NCI-H1436 (cell line): ENCODE results near the gene MRTFB.

Experiments
- DNase-seq: peaks from one replicate; lab custom pipeline; 2025; lab: John Stamatoyannopoulos, UW

Gene MRTFB

GRCh38 chr16:14186007-14186794, 115.1 kb downstream of the MRTFB start:
- DNase-seq: no peak

- DNase-seq: no peak
Observed at GRCh38 chr16:14186795-14187221, 115.7 kb downstream of the MRTFB start.

GRCh38 chr16:14187517-14188338, 116.6 kb downstream of the MRTFB start:
- DNase-seq: no peak

GRCh38 chr16:14193316-14193871, 122.3 kb downstream of the MRTFB start:
- DNase-seq: no peak

GRCh38 chr16:14194721-14195120, 123.6 kb downstream of the MRTFB start:
- no peak for DNase-seq

- no peak for DNase-seq
Observed at GRCh38 chr16:14196011-14196410, 124.9 kb downstream of the MRTFB start.

GRCh38 chr16:14196539-14196938, 125.4 kb downstream of the MRTFB start:
- DNase-seq: no peak

- no peak for DNase-seq
Observed at GRCh38 chr16:14198012-14198411, 126.9 kb downstream of the MRTFB start.

GRCh38 chr16:14198572-14198971, 127.5 kb downstream of the MRTFB start:
- no peak for DNase-seq

- DNase-seq: no peak
Observed at GRCh38 chr16:14199199-14199598, 128.1 kb downstream of the MRTFB start.

GRCh38 chr16:14199624-14200023, 128.5 kb downstream of the MRTFB start:
- no peak for DNase-seq

GRCh38 chr16:14202095-14202494, 131.0 kb downstream of the MRTFB start:
- no peak for DNase-seq

- no peak for DNase-seq
Observed at GRCh38 chr16:14202697-14203096, 131.6 kb downstream of the MRTFB start.

- DNase-seq: no peak
Observed at GRCh38 chr16:14203166-14203565, 132.0 kb downstream of the MRTFB start.

- DNase-seq: no peak
Observed at GRCh38 chr16:14205666-14206065, 134.5 kb downstream of the MRTFB start.

- no peak for DNase-seq
Observed at GRCh38 chr16:14211856-14212543, 140.9 kb downstream of the MRTFB start.

GRCh38 chr16:14215941-14216340, 144.8 kb downstream of the MRTFB start:
- no peak for DNase-seq

- no peak for DNase-seq
Observed at GRCh38 chr16:14219983-14220382, 148.9 kb downstream of the MRTFB start.

GRCh38 chr16:14223632-14224031, 152.5 kb downstream of the MRTFB start:
- DNase-seq: no peak

- no peak for DNase-seq
Observed at GRCh38 chr16:14225457-14225856, 154.3 kb downstream of the MRTFB start.

- no peak for DNase-seq
Observed at GRCh38 chr16:14232106-14232864, 161.2 kb downstream of the MRTFB start.

GRCh38 chr16:14236401-14236800, 165.3 kb downstream of the MRTFB start:
- no peak for DNase-seq
